HCT116 (cell line): ENCODE results near the gene CEP43. TPM values are rescaled to one million over a fixed set of nuclear protein-coding genes. Genes with fewer than 3 reads are reported as not detected.

Experiments used
- ATAC-seq: fragments of 200-7000 bp; cut with Tn5 transposase; 2 replicates; pipeline ENCODE4 v1.9.1; 2020; ENCODE audit warnings: mild to moderate bottlenecking, moderate library complexity
- BruUV-seq: library from RNA; stranded (reverse); fragments of 400-500 nt; replicated peaks from 2 replicates; lab custom pipeline; 2021; lab: Mats Ljungman, UMichigan
- CTCF ChIA-PET: fragments of 300-600 bp; sonication (Branson Sonifier 250); formaldehyde crosslinking; loops from one replicate; lab custom pipeline; 2021; ENCODE audit warnings: antibody characterized with exemption; lab: Charles Lee
- POLR2A ChIA-PET: fragments of 300-600, 350-600 bp; sonication (Branson Sonifier 250); formaldehyde crosslinking; loops from one replicate; lab custom pipeline; 2021; ENCODE audit warnings: antibody characterized with exemption; lab: Charles Lee
- RAD21 ChIA-PET, 2 experiments: fragments of 300-600 bp; sonication (Branson Sonifier 250); formaldehyde crosslinking; loops; one replicate each; lab custom pipeline; 2023; ENCODE audit warnings: low total read pairs in 2 of 2; ENCODE audit not compliant: uncharacterized antibody in 2 of 2, unreplicated experiment in 2 of 2, low non-redundant PET in 1 of 2; lab: Charles Lee
- DNase-seq: peaks from one replicate; pipeline ENCODE4 v3.0.0-alpha.2; 2010; ENCODE audit warnings: low read depth, low spot score
- H2AFZ ChIP-seq: fragments of 200-600 bp; shearing (Covaris generic), sonication (generic); 2 replicates; pipeline ENCODE4 v1.6.1; 2017; ENCODE audit warnings: low read depth, mixed run types, mixed read lengths, antibody characterized with exemption, low read length; ENCODE audit not compliant: poor library complexity, severe bottlenecking
- H3K27ac ChIP-seq: 2 replicates; pipeline ENCODE4 v1.5.1; 2012; ENCODE audit warnings: low read depth, low read length
- H3K27me3 ChIP-seq: fragments of 200-600 bp; sonication (generic); 2 replicates; pipeline ENCODE4 v1.6.1; 2016; ENCODE audit warnings: mixed run types, low read length, mixed read lengths; ENCODE audit not compliant: insufficient read depth
- H3K36me3 ChIP-seq, 2 experiments: fragments of 200-500 bp in 1 of 2; fragments of 200-600 bp in 1 of 2; sonication (Bioruptor generic) in 1 of 2; sonication (generic) in 1 of 2; 2 replicates each; pipeline versions ENCODE4 v1.5.1 to v1.6.1; 2014 to 2016; ENCODE audit warnings: low read length in 2 of 2, inconsistent platforms in 1 of 2, mixed read lengths in 1 of 2, mixed run types in 1 of 2; ENCODE audit not compliant: insufficient read depth in 2 of 2, control insufficient read depth in 1 of 2
- H3K4me1 ChIP-seq, 2 experiments: fragments of 200-600 bp in 1 of 2; sonication (generic) in 1 of 2; 2 replicates each; pipeline versions ENCODE4 v1.5.1 to v1.6.1; 2012 to 2017; ENCODE audit warnings: low read length in 2 of 2, inconsistent platforms in 1 of 2, mild to moderate bottlenecking in 1 of 2, mixed read lengths in 1 of 2, mixed run types in 1 of 2, moderate library complexity in 1 of 2; ENCODE audit not compliant: insufficient read depth in 2 of 2, control insufficient read depth in 1 of 2
- H3K4me2 ChIP-seq: fragments of 200-600 bp; sonication (generic); 2 replicates; pipeline ENCODE4 v1.6.1; 2017; ENCODE audit warnings: mixed run types, low read length, mixed read lengths
- H3K4me3 ChIP-seq, 2 experiments: fragments of 200-600 bp in 1 of 2; sonication (generic) in 1 of 2; replicated peaks in 1 of 2; 2 replicates each; pipeline ENCODE4 v1.5.1; 2011 to 2016; ENCODE audit warnings: low read length in 2 of 2, control low read depth in 1 of 2, low read depth in 1 of 2, mild to moderate bottlenecking in 1 of 2, mixed read lengths in 1 of 2, mixed run types in 1 of 2
- H3K79me2 ChIP-seq: fragments of 200-600 bp; sonication (generic); 2 replicates; pipeline ENCODE4 v1.6.1; 2017; ENCODE audit warnings: mild to moderate bottlenecking, mixed run types, low read length, moderate library complexity, mixed read lengths; ENCODE audit not compliant: insufficient read depth
- H3K9ac ChIP-seq: fragments of 200-600 bp; sonication (generic); 2 replicates; pipeline ENCODE4 v1.6.1; 2016; ENCODE audit warnings: low read length, mixed read lengths
- H3K9me2 ChIP-seq: fragments of 200-600 bp; sonication (generic), shearing (Covaris generic); 2 replicates; pipeline ENCODE4 v1.6.1; 2017; ENCODE audit warnings: mixed run types, mild to moderate bottlenecking, moderate library complexity; ENCODE audit not compliant: insufficient read depth
- H3K9me3 ChIP-seq, 2 experiments: fragments of 200-500 bp in 1 of 2; fragments of 200-600 bp in 1 of 2; sonication (Bioruptor generic) in 1 of 2; sonication (generic) in 1 of 2; 2 replicates each; pipeline ENCODE4 v1.6.1; 2014 to 2017; ENCODE audit warnings: low read length in 2 of 2, mixed read lengths in 2 of 2, inconsistent platforms in 1 of 2, low read depth in 1 of 2, mild to moderate bottlenecking in 1 of 2, mixed run types in 1 of 2, moderate library complexity in 1 of 2; ENCODE audit not compliant: control insufficient read depth in 1 of 2, insufficient read depth in 1 of 2
- H4K20me1 ChIP-seq: fragments of 200-600 bp; sonication (generic), shearing (Covaris generic); 2 replicates; pipeline ENCODE4 v1.6.1; 2017; ENCODE audit warnings: mixed run types, mild to moderate bottlenecking, moderate library complexity; ENCODE audit not compliant: insufficient read depth
- CTCF ChIP-seq, 3 experiments: fragments of 200-600 bp in 1 of 3; sonication (generic) in 1 of 3; IDR thresholded peaks in 2 of 3; conservative IDR thresholded peaks in 1 of 3; 2 replicates each; pipeline ENCODE4 v1.5.1; 2012 to 2017; ENCODE audit warnings: low read depth in 2 of 3, low read length in 2 of 3, antibody characterized with exemption in 1 of 3, borderline replicate concordance in 1 of 3, control low read depth in 1 of 3, mild to moderate bottlenecking in 1 of 3, mixed read lengths in 1 of 3, mixed run types in 1 of 3, moderate library complexity in 1 of 3; ENCODE audit not compliant: insufficient read depth in 1 of 3
- EGR1 ChIP-seq: IDR thresholded peaks from 2 replicates; pipeline ENCODE4 v1.6.1; 2012; ENCODE audit warnings: low read depth
- ELF1 ChIP-seq: IDR thresholded peaks from 2 replicates; pipeline ENCODE4 v1.6.1; 2012; ENCODE audit warnings: low read depth, borderline replicate concordance
- EZH2 ChIP-seq: fragments of 200-600 bp; sonication (generic); IDR thresholded peaks from 2 replicates; pipeline ENCODE4 v1.6.1; 2017; ENCODE audit warnings: antibody characterized with exemption, mixed run types
- JUND ChIP-seq: IDR thresholded peaks from 2 replicates; pipeline ENCODE4 v1.6.1; 2012
- RAD21 ChIP-seq: IDR thresholded peaks from 2 replicates; pipeline ENCODE4 v1.6.1; 2012; ENCODE audit warnings: low read depth, mild to moderate bottlenecking
- ZBTB33 ChIP-seq: IDR thresholded peaks from 2 replicates; pipeline ENCODE4 v1.6.1; 2011; ENCODE audit warnings: mild to moderate bottlenecking, low read length, moderate library complexity; ENCODE audit not compliant: insufficient replicate concordance; ENCODE audit errors: extremely low read depth
- ZFX ChIP-seq: fragments of 450-650 bp; IDR thresholded peaks from 2 replicates; pipeline ENCODE4 v1.6.1; 2017
- ZNF274 ChIP-seq: fragments of 200-500 bp; sonication (Bioruptor generic); IDR thresholded peaks from 2 replicates; pipeline ENCODE4 v1.6.1; 2014; ENCODE audit warnings: mild to moderate bottlenecking, low read depth, low read length, inconsistent platforms
- intact Hi-C: fragments of 100-400 bp; cut with micrococcal nuclease; formaldehyde crosslinking; loops from 2 replicates; pipeline ENCODE4 v1.10.0; 2022
- total RNA-seq: library from RNA; stranded (reverse); gene quantifications from one replicate; pipeline ENCODE4 v1.2.1, GENCODE V29; 2021; ENCODE audit not compliant: unreplicated experiment

CEP43 gene
- total RNA-seq, 1 experiment from 2014 or later = 15.8 TPM

- TF ChIP-seq EZH2 = no peak
Measured at GRCh38 chr6:166952121-166952520, 47.1 kb upstream of the CEP43 start (continued).

GRCh38 chr6:166952567-166953486 lies 46.4 kb upstream of the CEP43 start:
- POLR2A ChIA-PET = no interaction called here
- no peak for ATAC-seq
- intact Hi-C loops = no loop called here

GRCh38 chr6:166954118-166954713 lies 45.0 kb upstream of the CEP43 start:
- H3K27ac ChIP-seq = no peak overlapping the region
- intact Hi-C loops = no loop called here
- ChIA-PET RAD21 (interaction anchor here in 1 of 2 experiments (0.6 kb wide), 1 partner anchor 214 kb away, joined by 3 read pairs; no protein-coding TSS in a partner anchor), POLR2A (no interaction called here), CTCF (interaction anchor here (1.0 to 1.2 kb wide), 2 partner anchors 173 to 179 kb away, joined by 3 to 4 read pairs; no protein-coding TSS in a partner anchor)
- no peaks in the 10 kb centered on the region for H3K27me3 ChIP-seq
- no peaks in the 10 kb centered on the region for H4K20me1 ChIP-seq
- no peak overlapping the region for H2AFZ ChIP-seq
- H3K9me2 ChIP-seq = no peaks in the 10 kb centered on the region
- BruUV-seq = no TSS peak
- no peaks in the 10 kb centered on the region for H3K79me2 ChIP-seq
- peaks cover 4 to 23% of the 10 kb centered on the region in 2 experiments; a peak in 3 of 4 replicates for H3K4me1 ChIP-seq
- H3K4me3 ChIP-seq = no peak overlapping the region
- DNase-seq (no peak), ATAC-seq (no peak)
- H3K9ac ChIP-seq = no peak overlapping the region
- 0 out of 4 replicates have a peak, but pooled peaks cover 0 to 12% of the 10 kb centered on the region in 2 experiments for H3K36me3 ChIP-seq
- H3K4me2 ChIP-seq = no peak overlapping the region
- no peaks in the 10 kb centered on the region for H3K9me3 ChIP-seq
- TF ChIP-seq EZH2 (no peak), RAD21 (no peak), CTCF (IDR thresholded peaks at IDR 0.05 in 2 of 3, conservative IDR thresholded peaks at IDR 0.05 in 1 of 3; ENCODE audit: borderline replicate concordance in 1 of 3, insufficient read depth in 1 of 3, low read depth in 2 of 3, low read length in 2 of 3) (no peak), ZFX (no peak), JUND (no peak), ZBTB33 (no peak), ELF1 (no peak)

More at GRCh38 chr6:166952567-166953486, 46.4 kb upstream of the CEP43 start:
- no peaks in the 10 kb centered on the region for H3K27me3 ChIP-seq
- H2AFZ ChIP-seq = no peak overlapping the region
- H3K4me3 ChIP-seq = no peak overlapping the region
- peaks cover 4 to 23% of the 10 kb centered on the region in 2 experiments; a peak in 3 of 4 replicates for H3K4me1 ChIP-seq
- 0 out of 4 replicates have a peak, but pooled peaks cover 0 to 12% of the 10 kb centered on the region in 2 experiments for H3K36me3 ChIP-seq
- no peak for DNase-seq
- TF ChIP-seq EGR1 = no peak
- no peak for TF ChIP-seq ZNF274
- no peak overlapping the region for H3K27ac ChIP-seq
- H4K20me1 ChIP-seq = no peaks in the 10 kb centered on the region
- H3K9me2 ChIP-seq = no peaks in the 10 kb centered on the region
- H3K9ac ChIP-seq = no peak overlapping the region
- BruUV-seq = no TSS peak
- no peaks in the 10 kb centered on the region for H3K9me3 ChIP-seq
- no peak overlapping the region for H3K4me2 ChIP-seq
- ChIA-PET RAD21 (interaction anchor here in 1 of 2 experiments (1.7 kb wide), 1 partner anchor 178 kb away, joined by 6 read pairs; no protein-coding TSS in a partner anchor), CTCF (interaction anchor here (1.0 to 2.9 kb wide), 3 partner anchors 166 to 178 kb away, joined by 3 to 11 read pairs (median 4); no protein-coding TSS in a partner anchor)
- no peaks in the 10 kb centered on the region for H3K79me2 ChIP-seq
